CD4-positive, alpha-beta T cell (primary cell): ENCODE results near the gene HOGA1. TPM values are rescaled to one million over a fixed set of nuclear protein-coding genes. Genes with fewer than 3 reads are reported as not detected.

Source experiments
- ATAC-seq: fragments of 200-7000 bp; cut with Tn5 transposase; one replicate; pipeline ENCODE4 v1.10.0; 2022; ENCODE audit warnings: mild to moderate bottlenecking; ENCODE audit not compliant: poor library complexity
- CTCF ChIA-PET: fragments of 350-600 bp; sonication (Branson Sonifier 250); formaldehyde crosslinking; loops from one replicate; lab custom pipeline; 2021; ENCODE audit warnings: antibody characterized with exemption, inconsistent platforms; lab: Charles Lee
- POLR2A ChIA-PET: fragments of 350-600 bp; sonication (Branson Sonifier 250); formaldehyde crosslinking; loops from one replicate; lab custom pipeline; 2021; ENCODE audit warnings: antibody characterized with exemption, inconsistent platforms; lab: Charles Lee
- DNase-seq, 14 experiments: peaks; one replicate each; pipeline ENCODE4 v3.0.0-alpha.2; 2013 to 2020; ENCODE audit warnings: mixed read lengths in 2 of 14
- H3K27ac ChIP-seq, 2 donors: one replicate each; pipeline versions ENCODE4 v1.5.1 to v1.7.0; 2013; ENCODE audit warnings: low read length in 2 of 2, low read depth in 1 of 2, mild to moderate bottlenecking in 1 of 2
- H3K27me3 ChIP-seq, 2 experiments: 1 replicate in 1 of 2; 2 replicates in 1 of 2; pipeline versions ENCODE4 v1.6.1 to v1.7.0; 2013; ENCODE audit warnings: low read length in 2 of 2, control low read depth in 1 of 2, mild to moderate bottlenecking in 1 of 2, moderate library complexity in 1 of 2; ENCODE audit not compliant: insufficient read depth in 2 of 2, control insufficient read depth in 1 of 2
- H3K36me3 ChIP-seq: one replicate; pipeline ENCODE4 v1.6.1; 2013; ENCODE audit warnings: low read length, control low read depth; ENCODE audit not compliant: insufficient read depth
- H3K4me1 ChIP-seq: one replicate; pipeline ENCODE4 v1.6.1; 2013; ENCODE audit warnings: low read length, control low read depth; ENCODE audit not compliant: insufficient read depth
- H3K4me3 ChIP-seq: one replicate; pipeline ENCODE4 v1.5.1; 2013; ENCODE audit warnings: mild to moderate bottlenecking, low read length, moderate library complexity
- H3K9me3 ChIP-seq, 2 experiments: 1 replicate in 1 of 2; 2 replicates in 1 of 2; pipeline versions ENCODE4 v1.6.1 to v1.7.0; 2013; ENCODE audit warnings: low read length in 2 of 2, mild to moderate bottlenecking in 2 of 2, control low read depth in 1 of 2, moderate library complexity in 1 of 2; ENCODE audit not compliant: control insufficient read depth in 1 of 2, insufficient read depth in 1 of 2
- H3K27ac Mint-ChIP-seq: one replicate; pipeline ENCODE4 v1.8.0; 2020; ENCODE audit warnings: mixed read lengths
- H3K27me3 Mint-ChIP-seq: one replicate; pipeline ENCODE4 v1.8.0; 2021; ENCODE audit warnings: mixed read lengths
- H3K36me3 Mint-ChIP-seq: one replicate; pipeline ENCODE4 v1.8.0; 2021; ENCODE audit warnings: low read depth, mixed read lengths
- H3K4me1 Mint-ChIP-seq: one replicate; pipeline ENCODE4 v1.8.0; 2021; ENCODE audit warnings: low read depth, mixed read lengths
- H3K4me3 Mint-ChIP-seq: one replicate; pipeline ENCODE4 v1.8.0; 2020; ENCODE audit warnings: mild to moderate bottlenecking, mixed read lengths
- H3K9me3 Mint-ChIP-seq: one replicate; pipeline ENCODE4 v1.8.0; 2020; ENCODE audit warnings: mixed read lengths
- intact Hi-C, 2 experiments: fragments of 100-400 bp; cut with DNase I in 1 of 2; cut with micrococcal nuclease in 1 of 2; formaldehyde crosslinking; loops; one replicate each; pipeline versions ENCODE4 v1.15.1 to v1.9.0; 2023 to 2025; cut with DNase I, micrococcal nuclease
- total RNA-seq, 174 experiments: library from RNA in 2 of 174; stranded (reverse) in 2 of 174; gene quantifications; one replicate each; pipeline ENCODE4 v1.2.3 and lab custom pipeline; 2021 to 2026
- TF ChIP-seq, protein P1 (sequence below): fragments of 200-600 bp; IDR thresholded peaks from one replicate; pipeline ENCODE4 v1.8.0; 2022; ENCODE audit warnings: antibody characterized with exemption, mild to moderate bottlenecking

The HOGA1 gene
- total RNA-seq, 2 experiments from 2014 or later: not detected

DNA sequence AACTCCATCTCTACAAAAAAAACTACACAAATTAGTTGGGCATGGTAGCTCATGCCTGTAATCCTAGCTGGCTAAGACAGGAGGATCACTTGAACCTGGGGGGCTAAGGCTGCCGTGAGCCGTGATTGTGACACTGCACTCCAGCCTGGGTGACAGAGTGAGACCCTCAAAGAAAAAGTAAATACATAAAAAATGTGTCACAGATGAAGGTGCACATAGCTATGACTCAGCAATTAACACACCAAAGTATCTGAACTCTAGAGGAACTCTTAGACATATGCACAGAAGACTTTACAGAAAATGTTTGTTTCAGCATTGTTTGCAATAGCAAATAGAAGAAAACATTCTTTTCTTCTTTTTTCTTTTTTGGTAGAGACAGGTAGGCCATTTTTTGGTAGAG lies 13.6 kb downstream of the HOGA1 start:
- Histone ChIP-seq H3K4me1 (no peaks in the 10 kb centered on the region), H3K4me3 (no peak overlapping the region), H3K9me3 (no peaks in the 10 kb centered on the region), H3K27ac (no peak overlapping the region), H3K27me3 (no peaks in the 10 kb centered on the region), H3K36me3 (no peaks in the 10 kb centered on the region)
- no peaks in the 10 kb centered on the region for H3K9me3 Mint-ChIP-seq
- DNase-seq (no peak), ATAC-seq (no peak)
- H3K36me3 Mint-ChIP-seq: no peaks in the 10 kb centered on the region
- H3K27ac Mint-ChIP-seq: no peak overlapping the region
- H3K27me3 Mint-ChIP-seq: no peaks in the 10 kb centered on the region
- no peak overlapping the region for H3K4me3 Mint-ChIP-seq
- intact Hi-C loops: no loop called here
- CTCF ChIA-PET: no interaction called here
- TF ChIP-seq, protein P1, sequence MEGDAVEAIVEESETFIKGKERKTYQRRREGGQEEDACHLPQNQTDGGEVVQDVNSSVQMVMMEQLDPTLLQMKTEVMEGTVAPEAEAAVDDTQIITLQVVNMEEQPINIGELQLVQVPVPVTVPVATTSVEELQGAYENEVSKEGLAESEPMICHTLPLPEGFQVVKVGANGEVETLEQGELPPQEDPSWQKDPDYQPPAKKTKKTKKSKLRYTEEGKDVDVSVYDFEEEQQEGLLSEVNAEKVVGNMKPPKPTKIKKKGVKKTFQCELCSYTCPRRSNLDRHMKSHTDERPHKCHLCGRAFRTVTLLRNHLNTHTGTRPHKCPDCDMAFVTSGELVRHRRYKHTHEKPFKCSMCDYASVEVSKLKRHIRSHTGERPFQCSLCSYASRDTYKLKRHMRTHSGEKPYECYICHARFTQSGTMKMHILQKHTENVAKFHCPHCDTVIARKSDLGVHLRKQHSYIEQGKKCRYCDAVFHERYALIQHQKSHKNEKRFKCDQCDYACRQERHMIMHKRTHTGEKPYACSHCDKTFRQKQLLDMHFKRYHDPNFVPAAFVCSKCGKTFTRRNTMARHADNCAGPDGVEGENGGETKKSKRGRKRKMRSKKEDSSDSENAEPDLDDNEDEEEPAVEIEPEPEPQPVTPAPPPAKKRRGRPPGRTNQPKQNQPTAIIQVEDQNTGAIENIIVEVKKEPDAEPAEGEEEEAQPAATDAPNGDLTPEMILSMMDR: no peak
- no peaks in the 10 kb centered on the region for H3K4me1 Mint-ChIP-seq
- POLR2A ChIA-PET: interaction anchor here (0.6 kb wide), 1 partner anchor 108 kb away, joined by 3 read pairs; no protein-coding TSS in a partner anchor

DNA sequence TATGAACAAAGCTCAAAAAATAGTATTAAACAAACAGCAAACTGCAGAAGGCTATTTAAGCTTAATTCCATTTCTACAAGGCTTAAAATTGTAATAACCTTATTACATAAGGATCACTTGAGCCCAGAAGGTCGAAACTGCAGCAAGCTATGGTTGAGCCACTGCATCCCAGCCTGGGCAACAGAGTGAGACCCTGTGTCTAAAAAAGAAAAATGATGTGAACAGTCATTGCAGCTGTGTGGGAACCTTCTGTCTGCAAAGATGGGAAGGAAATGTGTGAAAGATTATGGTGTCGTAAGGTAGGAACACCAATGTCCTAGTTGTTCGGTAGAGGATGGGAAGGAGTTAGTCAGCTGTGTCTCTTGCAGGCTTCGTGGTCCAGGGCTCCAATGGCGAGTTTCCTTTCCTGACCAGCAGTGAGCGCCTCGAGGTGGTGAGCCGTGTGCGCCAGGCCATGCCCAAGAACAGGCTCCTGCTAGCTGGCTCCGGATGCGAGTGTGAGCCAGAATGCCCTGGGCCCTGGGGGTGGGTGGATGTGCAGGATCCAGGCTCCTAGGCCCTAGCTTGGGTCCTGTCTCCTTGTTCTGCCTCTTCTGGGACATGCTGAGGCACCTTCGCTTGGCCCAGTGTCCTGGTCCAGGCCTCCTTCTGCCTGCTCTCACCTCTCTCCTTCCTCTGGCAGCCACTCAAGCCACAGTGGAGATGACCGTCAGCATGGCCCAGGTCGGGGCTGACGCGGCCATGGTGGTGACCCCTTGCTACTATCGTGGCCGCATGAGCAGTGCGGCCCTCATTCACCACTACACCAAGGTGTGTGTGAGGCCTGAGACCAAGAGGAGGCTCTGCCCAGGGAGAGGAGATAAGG lies 14.4 kb downstream of the HOGA1 start:
- TF ChIP-seq, protein P1: no peak
- Mint-ChIP-seq H3K27me3 (no peaks in the 10 kb centered on the region), H3K36me3 (no peaks in the 10 kb centered on the region), H3K4me3 (no peak overlapping the region), H3K27ac (no peak overlapping the region), H3K4me1 (no peaks in the 10 kb centered on the region), H3K9me3 (no peaks in the 10 kb centered on the region)
- Histone ChIP-seq H3K36me3 (no peaks in the 10 kb centered on the region), H3K9me3 (no peaks in the 10 kb centered on the region), H3K27ac (no peak overlapping the region), H3K27me3 (no peaks in the 10 kb centered on the region), H3K4me1 (no peaks in the 10 kb centered on the region), H3K4me3 (no peak overlapping the region)
- no peak for ATAC-seq
- ChIA-PET CTCF (no interaction called here), POLR2A (interaction anchor here (0.6 kb wide), 1 partner anchor 107 kb away, joined by 3 read pairs; no protein-coding TSS in a partner anchor)
- intact Hi-C loops: no loop called here
- no peak for DNase-seq

DNA sequence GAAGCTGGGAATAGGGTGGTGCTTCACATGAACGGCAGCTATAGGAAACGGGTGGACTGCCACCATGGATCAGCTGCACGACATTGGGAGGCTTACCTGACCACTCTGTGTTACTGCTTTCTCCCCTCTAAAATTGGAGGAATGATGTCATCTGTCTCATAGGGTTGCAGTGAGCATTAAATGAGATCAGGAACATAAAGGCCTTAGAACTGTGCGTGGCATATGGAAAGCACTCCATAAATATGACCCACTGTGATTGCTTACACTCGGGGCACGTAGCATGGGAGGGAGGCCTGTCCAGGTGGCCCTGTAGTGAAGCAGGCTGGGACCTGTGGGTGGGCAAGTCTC lies 15.1 kb downstream of the HOGA1 start:
- no peaks in the 10 kb centered on the region for H3K4me1 Mint-ChIP-seq
- no peak for DNase-seq
- Histone ChIP-seq H3K27ac (no peak overlapping the region), H3K4me3 (no peak overlapping the region), H3K36me3 (no peaks in the 10 kb centered on the region), H3K4me1 (no peaks in the 10 kb centered on the region), H3K9me3 (no peaks in the 10 kb centered on the region), H3K27me3 (no peaks in the 10 kb centered on the region)
- ATAC-seq: no peak
- H3K9me3 Mint-ChIP-seq: no peaks in the 10 kb centered on the region
- no peaks in the 10 kb centered on the region for H3K27me3 Mint-ChIP-seq
- intact Hi-C loops: no loop called here
- TF ChIP-seq, protein P1: no peak
- ChIA-PET POLR2A (no interaction called here), CTCF (no interaction called here)
- H3K36me3 Mint-ChIP-seq: no peaks in the 10 kb centered on the region
- no peak overlapping the region for H3K27ac Mint-ChIP-seq
- no peak overlapping the region for H3K4me3 Mint-ChIP-seq
